WI38 (cell line): ENCODE data around the gene ZNF224.

Experiments
- H3K4me3 ChIP-seq: 2 replicates; pipeline ENCODE4 v1.5.1; 2011; ENCODE audit warnings: low read depth, mild to moderate bottlenecking, control low read depth, low read length
- TF ChIP-seq, protein P1 (sequence below): IDR thresholded peaks from 2 replicates; pipeline ENCODE4 v1.5.1; 2012; ENCODE audit warnings: low read depth, mild to moderate bottlenecking, control low read depth, low read length

The ZNF224 gene

DNA sequence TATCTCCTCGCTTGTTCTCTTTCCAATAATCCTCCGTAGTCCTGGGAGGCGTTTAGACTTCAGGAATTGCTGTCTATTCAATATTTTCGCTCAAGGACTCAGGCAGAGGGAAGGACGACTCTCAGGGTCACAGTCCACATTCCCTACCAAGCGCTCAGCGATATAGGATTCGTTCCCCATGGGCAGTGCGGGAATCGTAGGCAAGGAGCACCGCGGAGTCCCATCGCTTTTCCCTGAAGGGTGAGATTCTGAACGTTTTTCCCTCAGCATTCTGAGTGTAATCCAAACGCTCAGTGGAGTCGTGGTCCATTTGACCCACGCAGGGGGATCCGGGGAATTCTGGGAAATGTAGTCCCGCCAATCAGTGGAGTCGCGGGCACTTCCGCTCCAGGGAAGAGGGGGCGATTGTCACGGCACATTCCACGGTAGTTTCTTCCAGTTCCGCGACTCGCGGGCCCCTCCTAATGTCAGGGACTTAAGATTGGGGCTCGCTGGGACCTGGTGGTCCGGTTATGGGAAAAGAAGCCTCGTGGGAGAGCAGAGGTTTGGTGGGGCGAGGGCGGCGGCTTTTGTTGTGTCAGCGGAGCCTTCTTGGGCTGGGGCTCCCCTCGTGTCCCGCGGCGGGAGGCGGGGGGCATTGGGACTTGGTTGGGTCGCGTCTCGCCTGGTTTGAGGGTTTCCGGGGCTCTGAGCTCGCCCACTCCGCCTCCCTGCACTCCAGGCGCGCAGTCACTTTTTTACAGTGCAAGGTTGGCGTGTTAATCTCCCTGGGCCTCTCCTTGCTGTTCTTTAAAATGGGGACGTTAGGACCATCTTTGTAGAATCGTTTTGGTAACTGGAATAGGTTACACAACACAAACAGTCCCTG, 47.3 kb downstream of the ZNF224 start, which contains the start of gene ZNF234:
ZNF234 (plus strand) TSS at position 364 of the 868 bp plus-strand sequence. CDS start 3,079 bp downstream, outside the sequence.
- TF ChIP-seq, protein P1, sequence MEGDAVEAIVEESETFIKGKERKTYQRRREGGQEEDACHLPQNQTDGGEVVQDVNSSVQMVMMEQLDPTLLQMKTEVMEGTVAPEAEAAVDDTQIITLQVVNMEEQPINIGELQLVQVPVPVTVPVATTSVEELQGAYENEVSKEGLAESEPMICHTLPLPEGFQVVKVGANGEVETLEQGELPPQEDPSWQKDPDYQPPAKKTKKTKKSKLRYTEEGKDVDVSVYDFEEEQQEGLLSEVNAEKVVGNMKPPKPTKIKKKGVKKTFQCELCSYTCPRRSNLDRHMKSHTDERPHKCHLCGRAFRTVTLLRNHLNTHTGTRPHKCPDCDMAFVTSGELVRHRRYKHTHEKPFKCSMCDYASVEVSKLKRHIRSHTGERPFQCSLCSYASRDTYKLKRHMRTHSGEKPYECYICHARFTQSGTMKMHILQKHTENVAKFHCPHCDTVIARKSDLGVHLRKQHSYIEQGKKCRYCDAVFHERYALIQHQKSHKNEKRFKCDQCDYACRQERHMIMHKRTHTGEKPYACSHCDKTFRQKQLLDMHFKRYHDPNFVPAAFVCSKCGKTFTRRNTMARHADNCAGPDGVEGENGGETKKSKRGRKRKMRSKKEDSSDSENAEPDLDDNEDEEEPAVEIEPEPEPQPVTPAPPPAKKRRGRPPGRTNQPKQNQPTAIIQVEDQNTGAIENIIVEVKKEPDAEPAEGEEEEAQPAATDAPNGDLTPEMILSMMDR: no peak

DNA sequence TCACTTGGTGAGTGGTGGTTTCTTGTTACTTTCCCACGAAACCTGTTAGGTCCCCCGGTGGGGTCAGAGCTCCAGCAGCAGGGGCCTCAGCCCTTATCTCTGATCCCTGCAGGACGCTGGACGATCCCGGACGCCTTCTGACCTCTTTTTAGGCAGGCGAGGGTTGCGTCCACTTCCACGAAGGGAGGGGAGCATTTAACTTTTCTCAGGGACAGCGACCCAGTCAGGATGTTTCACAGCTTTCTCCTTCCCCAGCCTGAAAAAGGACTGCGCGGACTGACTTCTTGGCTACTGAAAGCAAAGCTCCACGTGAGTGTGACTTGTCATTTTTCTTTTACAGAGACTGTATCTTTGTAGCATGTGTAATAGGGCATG, 47.9 kb downstream of the ZNF224 start:
- TF ChIP-seq, protein P1: no peak
- peak overlapping the region; percentile 94 for H3K4me3 ChIP-seq

More for the DNA sequence above, 47.3 kb downstream of the ZNF224 start, which contains the start of gene ZNF234:
- H3K4me3 ChIP-seq: peak within 1 kb of the TSS; percentile 94

DNA sequence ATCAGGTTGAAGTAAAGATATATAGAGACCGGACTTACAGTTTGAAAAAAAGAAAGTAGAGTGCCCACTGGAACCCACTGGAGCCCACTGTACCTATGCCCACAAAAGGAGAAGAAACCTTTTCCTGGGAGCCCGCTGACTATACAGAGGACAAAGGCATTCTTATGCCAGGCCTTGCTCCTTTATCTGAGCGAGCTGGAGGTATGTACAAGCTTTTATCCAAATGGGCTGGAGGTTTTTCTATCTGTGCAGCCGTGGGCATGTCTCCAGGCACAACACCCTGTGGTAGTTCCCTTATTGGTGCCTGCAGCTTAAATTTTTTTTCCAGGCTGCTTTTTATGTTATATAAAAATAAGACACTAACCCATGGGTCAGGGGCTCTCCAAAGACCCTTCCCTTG, 55.6 kb downstream of the ZNF224 start:
- TF ChIP-seq, protein P1: no peak
- no peak overlapping the region for H3K4me3 ChIP-seq

DNA sequence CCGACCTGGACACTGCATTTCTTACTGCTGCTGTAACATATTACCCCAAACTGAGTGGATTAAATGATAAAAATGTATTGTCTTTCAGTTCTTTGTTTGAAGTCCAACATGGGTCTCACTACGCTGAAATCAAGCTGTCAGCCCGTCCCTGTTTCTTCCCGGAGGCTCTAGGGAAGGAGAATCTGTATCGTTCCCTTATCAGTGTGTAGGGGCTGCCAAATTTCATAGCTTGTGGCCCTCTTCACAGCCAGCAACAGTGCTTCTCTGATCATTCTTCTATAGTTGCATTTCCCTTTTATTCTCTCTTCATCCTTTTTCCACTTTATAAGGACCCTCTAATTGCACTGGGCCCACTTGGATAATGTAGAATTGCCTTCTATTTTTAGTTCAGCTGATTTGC, 57.3 kb downstream of the ZNF224 start:
- TF ChIP-seq, protein P1: no peak
- H3K4me3 ChIP-seq: no peak overlapping the region

DNA sequence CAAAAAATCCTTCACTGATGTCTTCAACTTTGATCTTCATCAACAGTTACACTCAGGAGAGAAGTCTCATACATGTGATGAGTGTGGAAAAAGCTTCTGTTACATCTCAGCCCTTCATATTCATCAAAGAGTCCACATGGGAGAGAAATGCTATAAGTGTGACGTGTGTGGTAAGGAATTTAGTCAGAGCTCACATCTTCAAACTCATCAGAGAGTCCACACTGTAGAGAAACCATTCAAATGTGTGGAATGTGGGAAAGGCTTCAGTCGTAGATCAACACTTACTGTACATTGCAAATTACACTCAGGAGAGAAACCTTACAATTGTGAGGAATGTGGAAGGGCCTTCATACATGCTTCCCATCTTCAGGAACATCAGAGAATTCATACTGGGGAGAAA, 62.3 kb downstream of the ZNF224 start:
- TF ChIP-seq, protein P1: no peak
- no peak overlapping the region for H3K4me3 ChIP-seq
